ENCODE data around the gene CRLF2. TPM values are rescaled to one million over a fixed set of nuclear protein-coding genes. Genes with fewer than 3 reads are reported as not detected.

Gene CRLF2
- total RNA-seq, 1 donor from 2014 or later: not detected

DNA sequence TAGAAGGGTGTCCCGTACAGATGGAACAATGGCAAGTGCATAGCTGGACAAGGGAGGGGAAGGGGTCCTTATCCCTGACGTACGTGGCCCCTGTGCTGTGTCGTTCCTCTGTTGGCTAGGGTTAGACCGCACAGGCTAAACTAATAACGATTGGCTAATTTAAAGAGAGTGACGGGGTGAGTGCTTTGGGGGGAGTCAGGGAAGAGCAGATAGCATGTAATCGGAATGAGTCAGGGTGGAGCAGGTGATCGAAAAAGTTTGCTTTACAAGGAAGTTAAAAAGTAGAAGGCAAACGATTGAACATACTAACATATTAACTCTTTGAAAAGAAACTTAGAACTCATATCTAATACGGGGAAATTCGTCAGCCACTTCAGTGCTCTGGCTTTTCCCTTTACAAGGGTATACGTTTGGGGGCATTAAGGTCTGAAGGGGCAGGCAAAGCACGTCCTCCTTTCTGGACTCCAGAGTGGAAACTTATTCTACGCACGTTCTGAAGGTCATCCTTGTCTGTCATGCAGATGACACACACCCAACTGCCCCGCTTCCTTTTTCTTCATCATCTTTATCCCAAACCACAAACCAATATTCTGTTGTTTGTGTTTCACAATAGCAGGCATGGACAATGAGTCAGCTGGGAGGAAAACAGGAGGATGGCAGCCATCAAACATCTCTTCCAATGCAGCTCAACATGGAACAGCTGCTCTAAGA lies 10.2 kb upstream of the CRLF2 start:
- peaks cover 9% of the 10 kb centered on the region for H3K27me3 Mint-ChIP-seq (ENCODE audit: low read depth)
- TF ChIP-seq, protein P1, sequence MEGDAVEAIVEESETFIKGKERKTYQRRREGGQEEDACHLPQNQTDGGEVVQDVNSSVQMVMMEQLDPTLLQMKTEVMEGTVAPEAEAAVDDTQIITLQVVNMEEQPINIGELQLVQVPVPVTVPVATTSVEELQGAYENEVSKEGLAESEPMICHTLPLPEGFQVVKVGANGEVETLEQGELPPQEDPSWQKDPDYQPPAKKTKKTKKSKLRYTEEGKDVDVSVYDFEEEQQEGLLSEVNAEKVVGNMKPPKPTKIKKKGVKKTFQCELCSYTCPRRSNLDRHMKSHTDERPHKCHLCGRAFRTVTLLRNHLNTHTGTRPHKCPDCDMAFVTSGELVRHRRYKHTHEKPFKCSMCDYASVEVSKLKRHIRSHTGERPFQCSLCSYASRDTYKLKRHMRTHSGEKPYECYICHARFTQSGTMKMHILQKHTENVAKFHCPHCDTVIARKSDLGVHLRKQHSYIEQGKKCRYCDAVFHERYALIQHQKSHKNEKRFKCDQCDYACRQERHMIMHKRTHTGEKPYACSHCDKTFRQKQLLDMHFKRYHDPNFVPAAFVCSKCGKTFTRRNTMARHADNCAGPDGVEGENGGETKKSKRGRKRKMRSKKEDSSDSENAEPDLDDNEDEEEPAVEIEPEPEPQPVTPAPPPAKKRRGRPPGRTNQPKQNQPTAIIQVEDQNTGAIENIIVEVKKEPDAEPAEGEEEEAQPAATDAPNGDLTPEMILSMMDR (conservative IDR thresholded peaks at IDR 0.05): no peak
- peaks cover 18% of the 10 kb centered on the region for H3K9me3 Mint-ChIP-seq
- H3K4me1 Mint-ChIP-seq: no peaks in the 10 kb centered on the region
- H3K27ac Mint-ChIP-seq (ENCODE audit: unreplicated experiment): no peak overlapping the region
- no peaks in the 10 kb centered on the region for H3K36me3 Mint-ChIP-seq (ENCODE audit: low read depth)
- no peak for DNase-seq (ENCODE audit: low read depth, low spot score)
- H3K4me3 Mint-ChIP-seq: no peak overlapping the region

GRCh38 chrX:1221296-1221845 lies 8.9 kb upstream of the CRLF2 start:
- Mint-ChIP-seq H3K9me3 (peaks cover 12% of the 10 kb centered on the region), H3K27ac (ENCODE audit: unreplicated experiment) (no peak overlapping the region), H3K27me3 (ENCODE audit: low read depth) (peaks cover 9% of the 10 kb centered on the region), H3K4me1 (no peaks in the 10 kb centered on the region), H3K4me3 (no peak overlapping the region), H3K36me3 (ENCODE audit: low read depth) (no peaks in the 10 kb centered on the region)
- TF ChIP-seq, protein P1 (conservative IDR thresholded peaks at IDR 0.05): no peak
- DNase-seq (ENCODE audit: low read depth, low spot score): no peak

DNA sequence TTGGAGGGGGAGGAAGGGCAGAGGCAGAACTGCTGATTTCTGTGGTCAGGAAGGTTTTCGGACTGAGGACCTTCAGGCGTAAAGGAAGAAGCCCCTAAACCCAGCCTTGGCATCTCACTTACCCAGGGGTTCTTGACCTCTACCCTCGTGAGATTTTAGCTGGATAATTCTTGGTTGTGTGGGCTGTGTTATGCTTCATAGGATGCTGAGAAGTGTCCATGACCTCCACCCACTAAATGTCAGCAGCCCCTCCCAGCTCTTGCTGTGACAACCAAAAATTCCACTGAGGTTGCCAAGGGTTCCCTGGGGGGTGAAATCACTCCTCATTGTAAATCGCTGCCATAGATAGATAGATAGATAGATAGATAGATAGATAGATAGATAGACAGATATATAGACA lies 5.8 kb upstream of the CRLF2 start:
- no peaks in the 10 kb centered on the region for H3K4me1 Mint-ChIP-seq
- H3K36me3 Mint-ChIP-seq (ENCODE audit: low read depth): no peaks in the 10 kb centered on the region
- peaks cover 6% of the 10 kb centered on the region for H3K27me3 Mint-ChIP-seq (ENCODE audit: low read depth)
- TF ChIP-seq, protein P1 (conservative IDR thresholded peaks at IDR 0.05): no peak
- no peak overlapping the region for H3K27ac Mint-ChIP-seq (ENCODE audit: unreplicated experiment)
- DNase-seq (ENCODE audit: low read depth, low spot score): no peak
- peaks cover 5% of the 10 kb centered on the region for H3K9me3 Mint-ChIP-seq
- no peak overlapping the region for H3K4me3 Mint-ChIP-seq

- TF ChIP-seq, protein P1 (conservative IDR thresholded peaks at IDR 0.05): no peak
- Mint-ChIP-seq H3K36me3 (ENCODE audit: low read depth) (no peaks in the 10 kb centered on the region), H3K4me3 (no peak overlapping the region), H3K4me1 (peaks cover 4% of the 10 kb centered on the region), H3K27me3 (ENCODE audit: low read depth) (peaks cover 2% of the 10 kb centered on the region), H3K27ac (ENCODE audit: unreplicated experiment) (no peak overlapping the region), H3K9me3 (peaks cover 4% of the 10 kb centered on the region)
- DNase-seq (ENCODE audit: low read depth, low spot score): no peak
Observed at GRCh38 chrX:1215123-1215823, 2.8 kb upstream of the CRLF2 start.

GRCh38 chrX:1213971-1214370 lies 1.5 kb upstream of the CRLF2 start:
- H3K27me3 Mint-ChIP-seq (ENCODE audit: low read depth): peaks cover 2% of the 10 kb centered on the region

More at GRCh38 chrX:1213971-1214370, 1.5 kb upstream of the CRLF2 start:
- H3K4me1 Mint-ChIP-seq: peaks cover 4% of the 10 kb centered on the region
- no peaks in the 10 kb centered on the region for H3K36me3 Mint-ChIP-seq (ENCODE audit: low read depth)
- TF ChIP-seq, protein P1 (conservative IDR thresholded peaks at IDR 0.05): no peak
- no peak for DNase-seq (ENCODE audit: low read depth, low spot score)
- peaks cover 4% of the 10 kb centered on the region for H3K9me3 Mint-ChIP-seq
- no peak overlapping the region for H3K27ac Mint-ChIP-seq (ENCODE audit: unreplicated experiment)
- no peak overlapping the region for H3K4me3 Mint-ChIP-seq

Data from neural crest cell (in vitro differentiated cells).